PC-9 (cell line): ENCODE data around the gene BLOC1S4. TPM values are rescaled to one million over a fixed set of nuclear protein-coding genes. Genes with fewer than 3 reads are reported as not detected.
"Not testable (repeated sequence)": the region's sequence is repeated elsewhere in the genome, so short reads cannot be mapped to it uniquely, and the experiment has no call there.

Source experiments
- BruUV-seq: library from RNA; stranded (reverse); fragments of 400-500 nt; replicated peaks from 2 replicates; lab custom pipeline; 2021; lab: Mats Ljungman, UMichigan
- CTCF ChIA-PET: fragments of 300-600 bp; sonication (Branson Sonifier 250); formaldehyde crosslinking; loops from one replicate; lab custom pipeline; 2022; ENCODE audit warnings: antibody characterized with exemption; lab: Charles Lee
- POLR2A ChIA-PET: fragments of 300-600 bp; sonication (Branson Sonifier 250); formaldehyde crosslinking; loops from one replicate; lab custom pipeline; 2022; ENCODE audit warnings: antibody characterized with exemption; ENCODE audit not compliant: unreplicated experiment; lab: Charles Lee
- DNase-seq, 2 experiments: peaks; one replicate each; pipeline versions ENCODE4 v3.0.0 to v3.0.0-alpha.2; 2015 to 2022; ENCODE audit warnings: mixed read lengths in 1 of 2
- H2AFZ ChIP-seq: fragments of 200-600 bp; sonication (generic); 2 replicates; pipeline ENCODE4 v1.8.1; 2017; ENCODE audit warnings: antibody characterized with exemption
- H3F3A ChIP-seq: fragments of 200-600 bp; sonication (generic); 2 replicates; pipeline ENCODE4 v1.8.1; 2017; ENCODE audit warnings: antibody characterized with exemption, mild to moderate bottlenecking, low read depth; ENCODE audit not compliant: insufficient read depth
- H3K27ac ChIP-seq: fragments of 200-600 bp; sonication (generic); 2 replicates; pipeline ENCODE4 v1.6.1; 2016; ENCODE audit warnings: mixed run types
- H3K27me3 ChIP-seq: fragments of 200-600 bp; sonication (generic); 2 replicates; pipeline ENCODE4 v1.6.1; 2016; ENCODE audit warnings: low read depth, mixed run types; ENCODE audit not compliant: insufficient read depth
- H3K36me3 ChIP-seq: fragments of 200-600 bp; sonication (generic); 2 replicates; pipeline ENCODE4 v1.6.1; 2016; ENCODE audit warnings: low read depth, mixed run types
- H3K4me1 ChIP-seq: fragments of 200-600 bp; sonication (generic); replicated peaks from 2 replicates; pipeline ENCODE4 v1.6.1; 2016; ENCODE audit warnings: mixed run types; ENCODE audit not compliant: insufficient read depth
- H3K4me2 ChIP-seq: fragments of 200-600 bp; sonication (generic); 2 replicates; pipeline ENCODE4 v1.6.1; 2017; ENCODE audit warnings: mixed run types
- H3K4me3 ChIP-seq: fragments of 200-600 bp; sonication (generic); 2 replicates; pipeline ENCODE4 v1.6.1; 2016; ENCODE audit warnings: mixed run types
- H3K79me2 ChIP-seq: fragments of 200-600 bp; sonication (generic); 2 replicates; pipeline ENCODE4 v1.6.1; 2017; ENCODE audit warnings: low read depth, mixed run types
- H3K9me2 ChIP-seq: fragments of 200-600 bp; sonication (generic); 2 replicates; pipeline ENCODE4 v1.8.1; 2017; ENCODE audit warnings: mild to moderate bottlenecking; ENCODE audit not compliant: insufficient read depth
- H3K9me3 ChIP-seq: fragments of 200-600 bp; sonication (generic); 2 replicates; pipeline ENCODE4 v1.8.1; 2016; ENCODE audit warnings: low read depth; ENCODE audit not compliant: insufficient read depth
- H4K20me1 ChIP-seq: fragments of 200-600 bp; sonication (generic); 2 replicates; pipeline ENCODE4 v1.8.1; 2017; ENCODE audit not compliant: insufficient read depth
- CTCF ChIP-seq: fragments of 200-600 bp; sonication (generic); conservative IDR thresholded peaks from 2 replicates; pipeline ENCODE4 v1.6.1; 2017; ENCODE audit warnings: mixed run types, antibody characterized with exemption, mild to moderate bottlenecking, moderate library complexity
- EZH2 ChIP-seq: fragments of 200-600 bp; sonication (generic); IDR thresholded peaks from 2 replicates; pipeline ENCODE4 v1.8.0; 2017; ENCODE audit warnings: antibody characterized with exemption, low read depth
- intact Hi-C: fragments of 100-400 bp; cut with micrococcal nuclease; formaldehyde crosslinking; loops from one replicate; pipeline ENCODE4 v1.10.0; 2022; ENCODE audit not compliant: unreplicated experiment
- total RNA-seq: library from RNA; stranded (reverse); gene quantifications from 2 replicates; pipeline ENCODE4 v1.2.3, GENCODE V29; 2021

BLOC1S4 gene
- total RNA-seq, 1 experiment from 2014 or later = 11.7 TPM

- Histone ChIP-seq H4K20me1 (peaks cover 16% of the 10 kb centered on the region), H2AFZ (no peak overlapping the region), H3K27ac (no peak overlapping the region), H3K4me3 (no peak overlapping the region), H3K9me3 (no peaks in the 10 kb centered on the region), H3K36me3 (peaks cover 11% of the 10 kb centered on the region; the same call in 1 of the 2 replicates), H3K79me2 (peaks cover 25% of the 10 kb centered on the region), H3F3A (peaks cover 32% of the 10 kb centered on the region), H3K27me3 (no peaks in the 10 kb centered on the region), H3K9me2 (no peaks in the 10 kb centered on the region), H3K4me2 (no peak overlapping the region), H3K4me1 (peaks cover 30% of the 10 kb centered on the region)
- TF ChIP-seq EZH2 (no peak), CTCF (no peak)
- intact Hi-C loops = loop anchor here (5.0 kb wide), 1 partner anchor 124 kb away; no protein-coding TSS in a partner anchor
- ChIA-PET CTCF (interaction anchor here (0.5 kb wide), 1 partner anchor 228 kb away, joined by 8 read pairs; no protein-coding TSS in a partner anchor), POLR2A (no interaction called here)
- DNase-seq = no peak
- BruUV-seq = no TSS peak
Observed at GRCh38 chr4:6671648-6672047, 44.3 kb upstream of the BLOC1S4 start.

GRCh38 chr4:6672131-6672530, 43.8 kb upstream of the BLOC1S4 start:
- BruUV-seq = no TSS peak
- TF ChIP-seq CTCF (no peak), EZH2 (no peak)

GRCh38 chr4:6672541-6673190, 43.3 kb upstream of the BLOC1S4 start:
- POLR2A ChIA-PET = interaction anchor here (0.6 to 1.7 kb wide), 7 partner anchors 20 to 1199 kb away, joined by 3 to 28 read pairs (median 8); partner anchors contain the start of gene MRFAP1L1
- H3K27ac ChIP-seq, H3K9me3 ChIP-seq, H2AFZ ChIP-seq, BruUV-seq, H3K27me3 ChIP-seq, H3K9me2 ChIP-seq, H3K4me3 ChIP-seq, DNase-seq: not testable (repeated sequence)
- Histone ChIP-seq H3K4me2 (peak overlapping the region; percentile 97; the same call in 1 of the 2 replicates), H3K36me3 (peaks cover 11% of the 10 kb centered on the region; the same call in 1 of the 2 replicates), H3F3A (peaks cover 27% of the 10 kb centered on the region), H4K20me1 (peaks cover 23% of the 10 kb centered on the region), H3K4me1 (peaks cover 33% of the 10 kb centered on the region), H3K79me2 (peaks cover 32% of the 10 kb centered on the region)
- intact Hi-C loops = loop anchor here (5.0 kb wide), 1 partner anchor 125 kb away; no protein-coding TSS in a partner anchor
- CTCF ChIA-PET = interaction anchor here (0.6 kb wide), 3 partner anchors 17 to 411 kb away, joined by 4 to 5 read pairs (median 4); no protein-coding TSS in a partner anchor

More at GRCh38 chr4:6672131-6672530, 43.8 kb upstream of the BLOC1S4 start:
- Histone ChIP-seq H3K4me2 (no peak overlapping the region), H3K9me3 (no peaks in the 10 kb centered on the region), H4K20me1 (peaks cover 21% of the 10 kb centered on the region), H3K79me2 (peaks cover 29% of the 10 kb centered on the region), H3K27ac (no peak overlapping the region), H3F3A (peaks cover 32% of the 10 kb centered on the region), H3K36me3 (peaks cover 11% of the 10 kb centered on the region; the same call in 1 of the 2 replicates), H3K4me3 (no peak overlapping the region), H2AFZ (no peak overlapping the region), H3K4me1 (peaks cover 33% of the 10 kb centered on the region), H3K9me2 (no peaks in the 10 kb centered on the region), H3K27me3 (no peaks in the 10 kb centered on the region)
- ChIA-PET CTCF (no interaction called here), POLR2A (no interaction called here)
- intact Hi-C loops = loop anchor here (5.0 kb wide), 1 partner anchor 125 kb away; no protein-coding TSS in a partner anchor
- DNase-seq = no peak

GRCh38 chr4:6673191-6673659, 42.7 kb upstream of the BLOC1S4 start:
- Histone ChIP-seq H3K4me3 (peak overlapping the region; percentile 62), H3K27ac (peak overlapping the region; percentile 76)
- BruUV-seq = TSS peak; percentile 97

More at GRCh38 chr4:6673191-6673659, 42.7 kb upstream of the BLOC1S4 start:
- H2AFZ ChIP-seq = peak overlapping the region; percentile 85
- not testable (repeated sequence) for H3K9me3 ChIP-seq, H3K9me2 ChIP-seq, H3K27me3 ChIP-seq
- ChIA-PET POLR2A (interaction anchor here (0.6 to 1.7 kb wide), 9 partner anchors 16 to 1199 kb away, joined by 3 to 28 read pairs (median 8); partner anchors contain the start of gene MRFAP1L1), CTCF (interaction anchor here (0.6 kb wide), 3 partner anchors 16 to 411 kb away, joined by 4 to 5 read pairs (median 4); no protein-coding TSS in a partner anchor)
- peaks cover 11% of the 10 kb centered on the region; the same call in 1 of the 2 replicates for H3K36me3 ChIP-seq
- H4K20me1 ChIP-seq = peaks cover 23% of the 10 kb centered on the region
- H3K4me1 ChIP-seq = peaks cover 30% of the 10 kb centered on the region
- H3K4me2 ChIP-seq = peak overlapping the region; percentile 97
- peaks cover 21% of the 10 kb centered on the region for H3F3A ChIP-seq
- intact Hi-C loops = loop anchor here (5.0 kb wide), 1 partner anchor 126 kb away; no protein-coding TSS in a partner anchor
- peaks cover 32% of the 10 kb centered on the region for H3K79me2 ChIP-seq
- DNase-seq = peak; percentile 60 to 61
